ENCODE results near the gene SORBS1. TPM values are rescaled to one million over a fixed set of nuclear protein-coding genes. Genes with fewer than 3 reads are reported as not detected.

Gene SORBS1
- total and polyA plus RNA-seq, 2 donors (not counting 1 experiment from before 2014, with no cell fraction given) = 0.21 to 1.5 TPM

DNA sequence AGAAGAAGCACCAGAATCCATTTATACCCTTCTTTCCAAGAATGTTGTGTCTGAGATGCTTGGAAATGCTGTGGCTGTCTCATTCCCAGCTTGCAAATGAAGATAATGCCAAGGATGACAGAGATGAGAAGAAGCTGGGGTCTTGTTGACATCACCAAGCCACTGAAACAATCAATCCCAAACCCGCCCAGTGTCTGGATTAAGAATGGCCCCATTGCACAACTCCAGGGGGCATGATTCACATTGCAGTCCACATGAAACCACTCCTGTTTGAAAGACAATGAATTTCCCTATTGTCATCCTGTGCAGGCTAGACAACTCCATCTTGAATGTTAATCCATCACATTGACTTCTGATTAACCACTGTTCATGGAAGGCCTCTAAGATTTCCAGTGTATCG is 28.6 kb downstream of the SORBS1 start:
- H3K4me1 Mint-ChIP-seq = no peaks in the 10 kb centered on the region
- H2AFZ ChIP-seq (ENCODE audit: insufficient read depth, low read depth, low read length, poor library complexity, severe bottlenecking) = no peak overlapping the region
- H3K27ac ChIP-seq (ENCODE audit: low read length in 2 of 2) = no peak overlapping the region

DNA sequence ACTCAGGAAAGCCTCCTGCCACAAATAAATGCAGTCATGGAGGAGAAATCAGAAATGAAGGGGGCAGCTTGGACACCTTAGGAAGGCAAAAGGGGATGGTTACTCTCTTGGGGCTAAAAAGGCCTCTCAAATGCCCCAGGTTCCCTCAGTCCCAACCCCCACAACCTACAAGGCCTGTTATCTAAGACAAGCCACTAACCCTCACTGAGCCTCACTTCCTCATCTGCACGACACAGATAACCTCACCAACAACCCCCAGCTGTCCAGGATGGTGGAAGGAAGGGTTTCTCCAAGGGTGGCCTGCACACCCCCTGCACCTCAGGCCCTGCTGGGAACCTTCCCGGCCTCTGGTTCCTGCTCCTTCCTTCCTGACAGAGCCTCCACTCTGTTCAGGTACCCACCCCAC is 29.2 kb downstream of the SORBS1 start:
- no peak for TF ChIP-seq EZH2 (IDR thresholded peaks at IDR 0.05; ENCODE audit: borderline replicate concordance, insufficient read depth, low read depth, low read length, poor library complexity, severe bottlenecking)
- TF ChIP-seq, protein P1, sequence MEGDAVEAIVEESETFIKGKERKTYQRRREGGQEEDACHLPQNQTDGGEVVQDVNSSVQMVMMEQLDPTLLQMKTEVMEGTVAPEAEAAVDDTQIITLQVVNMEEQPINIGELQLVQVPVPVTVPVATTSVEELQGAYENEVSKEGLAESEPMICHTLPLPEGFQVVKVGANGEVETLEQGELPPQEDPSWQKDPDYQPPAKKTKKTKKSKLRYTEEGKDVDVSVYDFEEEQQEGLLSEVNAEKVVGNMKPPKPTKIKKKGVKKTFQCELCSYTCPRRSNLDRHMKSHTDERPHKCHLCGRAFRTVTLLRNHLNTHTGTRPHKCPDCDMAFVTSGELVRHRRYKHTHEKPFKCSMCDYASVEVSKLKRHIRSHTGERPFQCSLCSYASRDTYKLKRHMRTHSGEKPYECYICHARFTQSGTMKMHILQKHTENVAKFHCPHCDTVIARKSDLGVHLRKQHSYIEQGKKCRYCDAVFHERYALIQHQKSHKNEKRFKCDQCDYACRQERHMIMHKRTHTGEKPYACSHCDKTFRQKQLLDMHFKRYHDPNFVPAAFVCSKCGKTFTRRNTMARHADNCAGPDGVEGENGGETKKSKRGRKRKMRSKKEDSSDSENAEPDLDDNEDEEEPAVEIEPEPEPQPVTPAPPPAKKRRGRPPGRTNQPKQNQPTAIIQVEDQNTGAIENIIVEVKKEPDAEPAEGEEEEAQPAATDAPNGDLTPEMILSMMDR (IDR thresholded peaks at IDR 0.05) = no peak

More for the DNA sequence above, 28.6 kb downstream of the SORBS1 start:
- no peak for ATAC-seq (ENCODE audit: low read depth)
- Histone ChIP-seq H3K4me3 (ENCODE audit: control extremely low read depth in 1 of 5, extremely low read depth in 1 of 5, insufficient read depth in 1 of 5, low read depth in 2 of 5, low read length in 4 of 5) (no peak overlapping the region), H3K27me3 (replicated peaks in 1 of 4; ENCODE audit: control extremely low read depth in 1 of 4, control insufficient read depth in 3 of 4, insufficient read depth in 4 of 4, low read length in 3 of 4) (peaks cover 0 to 4% (median under 1%) of the 10 kb centered on the region in 4 experiments), H3K9ac (ENCODE audit: low read length) (no peak overlapping the region), H3K36me3 (replicated peaks in 1 of 2; ENCODE audit: control extremely low read depth in 1 of 2, control insufficient read depth in 1 of 2, extremely low read depth in 1 of 2, insufficient read depth in 2 of 2, low read length in 1 of 2) (no peaks in the 10 kb centered on the region), H3K4me1 (ENCODE audit: control insufficient read depth in 2 of 2, insufficient read depth in 2 of 2, low read length in 2 of 2) (no peaks in the 10 kb centered on the region), H3K9me3 (ENCODE audit: control extremely low read depth in 1 of 3, control insufficient read depth in 2 of 3, insufficient read depth in 1 of 3, low read length in 2 of 3) (no peaks in the 10 kb centered on the region), H4K20me1 (ENCODE audit: control insufficient read depth, insufficient read depth, low read length, poor library complexity, severe bottlenecking) (no peaks in the 10 kb centered on the region), H3K79me2 (ENCODE audit: control insufficient read depth, insufficient read depth, low read length) (no peaks in the 10 kb centered on the region), H3K4me2 (replicated peaks; ENCODE audit: low read depth, low read length, poor library complexity, severe bottlenecking) (no peak overlapping the region)
- 100% methylated on average over 2 of the region's 2 CpGs for WGBS (ENCODE audit: insufficient coverage)
- Mint-ChIP-seq H3K4me3 (no peak overlapping the region), H3K27ac (no peak overlapping the region), H3K27me3 (peaks cover 4% of the 10 kb centered on the region), H3K9me3 (ENCODE audit: insufficient read depth) (no peaks in the 10 kb centered on the region)
- intact Hi-C loops (cut with micrococcal nuclease) = no loop called here
- CTCF ChIA-PET = no interaction called here
- POLR2A ChIA-PET = no interaction called here
- no peak for DNase-seq
- TF ChIP-seq, protein P1 (IDR thresholded peaks at IDR 0.05) = no peak
- no peak for TF ChIP-seq EZH2 (IDR thresholded peaks at IDR 0.05; ENCODE audit: borderline replicate concordance, insufficient read depth, low read depth, low read length, poor library complexity, severe bottlenecking)

More for the DNA sequence above, 29.2 kb downstream of the SORBS1 start:
- WGBS (ENCODE audit: insufficient coverage) = no CpG with 5 or more reads among the region's 2 CpGs
- intact Hi-C loops (cut with micrococcal nuclease) = no loop called here
- CTCF ChIA-PET = no interaction called here
- no peaks in the 10 kb centered on the region for H3K9me3 ChIP-seq (ENCODE audit: control extremely low read depth in 1 of 3, control insufficient read depth in 2 of 3, insufficient read depth in 1 of 3, low read length in 2 of 3)
- DNase-seq (no peak), ATAC-seq (ENCODE audit: low read depth) (no peak)
- peaks cover 6% of the 10 kb centered on the region for H3K27me3 Mint-ChIP-seq
- H3K4me3 ChIP-seq (ENCODE audit: control extremely low read depth in 1 of 5, extremely low read depth in 1 of 5, insufficient read depth in 1 of 5, low read depth in 2 of 5, low read length in 4 of 5) = no peak overlapping the region
- H3K4me1 ChIP-seq (ENCODE audit: control insufficient read depth in 2 of 2, insufficient read depth in 2 of 2, low read length in 2 of 2) = no peaks in the 10 kb centered on the region
- no peak overlapping the region for H3K27ac ChIP-seq (ENCODE audit: low read length in 2 of 2)
- peaks cover 0 to 4% (median 1%) of the 10 kb centered on the region in 4 experiments for H3K27me3 ChIP-seq (replicated peaks in 1 of 4; ENCODE audit: control extremely low read depth in 1 of 4, control insufficient read depth in 3 of 4, insufficient read depth in 4 of 4, low read length in 3 of 4)
- H2AFZ ChIP-seq (ENCODE audit: insufficient read depth, low read depth, low read length, poor library complexity, severe bottlenecking) = no peak overlapping the region
- no peaks in the 10 kb centered on the region for H3K4me1 Mint-ChIP-seq
- no peak overlapping the region for H3K4me2 ChIP-seq (replicated peaks; ENCODE audit: low read depth, low read length, poor library complexity, severe bottlenecking)
- no peak overlapping the region for H3K4me3 Mint-ChIP-seq
- H3K9me3 Mint-ChIP-seq (ENCODE audit: insufficient read depth) = no peaks in the 10 kb centered on the region
- H3K9ac ChIP-seq (ENCODE audit: low read length) = no peak overlapping the region
- H3K36me3 ChIP-seq (replicated peaks in 1 of 2; ENCODE audit: control extremely low read depth in 1 of 2, control insufficient read depth in 1 of 2, extremely low read depth in 1 of 2, insufficient read depth in 2 of 2, low read length in 1 of 2) = no peaks in the 10 kb centered on the region
- no peaks in the 10 kb centered on the region for H4K20me1 ChIP-seq (ENCODE audit: control insufficient read depth, insufficient read depth, low read length, poor library complexity, severe bottlenecking)
- H3K27ac Mint-ChIP-seq = no peak overlapping the region
- H3K79me2 ChIP-seq (ENCODE audit: control insufficient read depth, insufficient read depth, low read length) = no peaks in the 10 kb centered on the region
- POLR2A ChIA-PET = no interaction called here
